HG02938 (cell line): ENCODE data around the gene LRRC40.
"Not testable (repeated sequence)": the region's sequence is repeated elsewhere in the genome, so short reads cannot be mapped to it uniquely, and the experiment has no call there.

Experiments used
- ATAC-seq: cut with Tn5 transposase; IDR thresholded peaks from one replicate; pipeline ENCODE4 v1.9.1; 2021; ENCODE audit warnings: mild to moderate bottlenecking, moderate library complexity; ENCODE audit not compliant: unreplicated experiment

Gene LRRC40

DNA sequence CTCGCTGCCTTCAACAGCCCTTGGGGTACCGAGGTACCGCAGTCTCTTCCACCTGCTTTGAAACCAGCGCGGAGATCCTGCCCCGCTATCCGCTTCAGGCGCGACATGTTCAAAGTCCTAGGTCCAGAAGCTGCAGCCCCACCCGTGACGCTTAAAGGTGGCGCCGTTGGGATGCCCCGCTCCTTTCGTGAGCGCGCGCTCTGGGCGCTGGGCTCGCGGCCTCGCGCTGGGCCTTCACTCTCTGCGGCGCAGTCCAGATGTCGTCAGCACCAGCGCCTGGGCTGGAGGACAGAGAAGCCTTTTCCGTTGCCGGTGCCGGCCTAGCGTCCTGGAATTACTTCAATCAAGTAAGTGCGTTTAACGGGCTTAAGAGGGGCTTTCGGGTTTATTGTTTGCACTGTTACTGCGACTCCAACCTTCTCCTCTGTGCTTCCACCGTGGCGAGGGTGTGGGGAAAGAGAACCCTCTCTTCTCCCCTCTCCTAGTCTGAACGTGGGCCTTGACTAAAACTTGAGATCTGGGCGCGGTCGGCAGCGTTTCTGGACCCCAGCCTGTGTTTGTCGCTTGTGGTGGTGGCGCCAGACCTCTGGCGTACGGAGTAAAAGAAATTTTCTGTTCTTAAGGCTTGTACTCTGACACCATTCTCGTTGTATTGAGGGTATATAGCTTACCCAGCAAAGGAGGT, at the start of gene LRRC40:
TSS of gene LRRC40 (minus strand) at position 146 of the 685 bp plus-strand sequence. CDS start at position 107, 39 bp downstream.
- ATAC-seq: peak; percentile 80

DNA sequence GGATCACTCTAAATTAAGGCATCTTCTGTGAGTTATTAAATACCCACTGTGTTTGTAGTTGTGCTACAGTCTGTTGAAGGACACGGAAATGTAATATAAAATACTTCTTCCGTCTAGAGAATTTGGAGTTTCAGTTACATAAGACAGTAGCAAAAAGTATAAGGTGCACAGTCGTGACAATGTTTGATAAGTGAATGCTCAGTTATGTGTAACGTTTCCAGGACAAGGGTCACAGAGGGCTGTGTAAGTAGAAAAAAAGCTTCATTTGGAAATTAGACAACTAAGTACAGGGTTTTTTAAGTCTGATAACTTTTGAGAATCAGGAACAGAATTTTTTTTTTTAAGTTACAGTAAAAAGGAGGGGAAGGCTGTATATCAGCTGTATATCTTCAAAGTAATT, 43.4 kb upstream of the LRRC40 start:
- ATAC-seq: no peak

DNA sequence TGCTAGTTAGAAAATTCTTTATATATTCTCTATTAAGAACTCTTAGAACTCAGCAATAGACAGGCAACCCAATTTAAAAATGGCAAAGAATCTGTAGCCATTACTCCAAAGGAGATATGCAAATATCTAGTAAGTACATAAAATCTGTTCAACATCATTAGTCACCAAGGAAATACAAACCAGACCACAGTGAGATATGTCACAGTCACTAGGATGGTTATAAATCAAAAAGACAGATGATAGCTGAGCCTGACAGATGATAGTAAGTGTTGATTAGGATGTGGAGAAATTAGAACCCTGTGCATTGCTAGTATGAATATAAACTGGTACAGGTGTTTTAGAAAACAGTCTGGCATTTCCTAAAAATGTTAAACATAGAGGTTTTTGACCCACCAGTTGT, 42.4 kb upstream of the LRRC40 start:
- ATAC-seq: no peak

DNA sequence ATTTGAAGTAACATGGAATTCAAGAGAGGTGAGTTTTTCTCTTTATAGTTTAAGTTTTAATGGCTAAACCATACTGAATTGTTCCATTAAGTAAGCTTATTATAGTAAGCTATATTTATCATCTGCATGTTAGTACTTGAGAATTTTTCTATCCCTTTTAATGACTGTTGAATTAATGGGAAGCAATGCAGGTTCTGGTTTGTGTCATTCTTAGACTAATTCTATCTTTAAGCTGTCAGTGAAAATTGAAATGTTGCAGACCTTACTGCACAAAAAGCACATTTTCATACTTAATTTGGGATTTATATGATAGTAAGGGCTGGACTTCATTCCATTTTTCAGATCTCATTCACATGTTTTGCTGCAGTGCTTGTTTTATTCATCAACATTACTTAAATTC, 41.7 kb upstream of the LRRC40 start:
- ATAC-seq: no peak

DNA sequence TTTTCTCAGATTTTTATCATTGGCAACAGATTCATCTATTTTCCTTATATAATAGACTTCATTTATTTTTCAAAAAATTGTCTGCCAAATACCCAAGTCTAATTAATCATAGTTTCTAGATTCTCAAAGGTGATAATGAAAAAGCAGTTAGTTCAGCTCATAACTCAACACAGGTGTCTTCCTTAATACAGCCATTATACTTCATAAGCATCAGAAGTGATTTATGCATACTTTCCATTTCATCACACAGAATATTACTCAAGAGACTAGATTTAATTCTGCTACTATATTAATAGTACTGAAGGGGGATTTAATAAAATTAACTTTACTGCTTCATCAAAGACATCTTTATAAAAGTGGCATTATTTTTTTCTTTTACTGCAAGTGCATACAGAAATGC, 34.6 kb upstream of the LRRC40 start:
- ATAC-seq: no peak

DNA sequence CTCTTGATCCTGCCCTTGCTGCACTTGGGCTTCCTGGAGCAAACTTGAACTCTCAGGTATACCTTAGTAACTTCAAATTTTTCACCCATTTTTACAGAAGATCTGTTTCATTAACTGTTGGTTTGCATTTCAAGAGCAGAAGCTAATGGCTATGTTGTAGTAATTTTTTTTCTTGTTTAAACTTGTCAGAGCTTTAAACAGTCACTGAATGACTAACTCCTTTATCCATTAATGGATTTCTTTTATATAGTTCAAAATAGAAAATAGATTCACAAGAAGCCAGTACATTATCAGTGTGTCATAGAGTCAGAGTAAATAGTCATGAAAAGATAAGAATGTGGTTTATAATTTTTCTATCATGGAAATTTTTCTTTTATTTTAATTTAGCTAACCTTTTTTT, 29.4 kb upstream of the LRRC40 start:
- no peak for ATAC-seq

DNA sequence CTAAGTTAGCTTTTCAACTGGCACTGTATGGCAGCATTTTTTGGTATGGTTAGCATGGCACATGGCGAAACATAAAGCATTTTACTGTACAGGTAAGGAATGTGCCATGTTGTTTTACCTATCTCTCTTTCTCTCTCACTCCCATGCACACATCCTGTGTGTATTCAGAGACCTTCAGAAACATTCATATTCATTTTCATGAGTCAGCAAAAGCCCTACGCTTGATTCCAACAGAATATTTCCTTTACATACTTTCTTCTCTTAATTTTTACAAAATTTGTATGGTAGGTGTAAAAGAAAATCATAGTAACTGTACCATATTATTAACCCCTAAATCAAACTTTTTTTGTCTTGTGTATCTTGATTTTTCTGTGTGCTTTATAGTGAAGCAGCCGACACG, 26.1 kb upstream of the LRRC40 start:
- no peak for ATAC-seq

DNA sequence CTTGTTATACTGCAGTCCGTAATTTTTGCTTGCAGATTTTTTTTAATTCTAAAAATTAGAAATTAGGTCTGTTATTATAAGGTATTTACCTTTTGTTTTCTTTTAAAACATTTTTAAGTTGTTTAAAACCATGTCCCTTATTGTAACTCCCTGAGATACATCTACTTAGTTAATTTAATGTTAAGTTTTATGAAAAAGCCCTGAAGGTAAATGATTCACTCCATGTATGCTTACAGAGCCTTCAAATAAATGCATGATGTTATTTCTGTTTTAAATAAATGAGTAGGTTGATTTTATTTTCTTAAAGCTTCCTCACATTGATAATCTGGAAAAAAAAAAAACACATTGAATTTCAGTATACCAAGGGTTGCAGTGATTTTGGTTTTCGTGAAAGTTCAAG, 23.3 kb upstream of the LRRC40 start:
- no peak for ATAC-seq

DNA sequence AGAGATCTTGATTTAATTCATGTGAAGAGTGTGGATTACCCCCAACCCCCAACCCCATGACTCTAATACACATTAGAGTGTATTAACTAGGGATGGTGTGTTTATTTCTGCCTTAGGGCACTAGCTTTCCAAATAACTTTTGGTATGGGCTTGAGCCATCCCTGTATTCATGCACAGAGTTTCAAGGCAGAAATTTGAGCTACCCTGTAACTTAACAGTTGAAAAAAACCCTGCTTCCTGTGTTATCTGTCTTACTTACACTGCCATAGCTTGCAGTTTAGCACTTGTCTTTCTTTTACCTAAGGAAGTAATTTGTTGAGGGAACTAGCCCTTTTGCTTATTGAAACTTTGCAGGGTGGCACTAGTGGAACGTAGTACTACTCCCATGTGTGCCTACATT, 22.1 kb upstream of the LRRC40 start:
- ATAC-seq: peak; percentile 53

DNA sequence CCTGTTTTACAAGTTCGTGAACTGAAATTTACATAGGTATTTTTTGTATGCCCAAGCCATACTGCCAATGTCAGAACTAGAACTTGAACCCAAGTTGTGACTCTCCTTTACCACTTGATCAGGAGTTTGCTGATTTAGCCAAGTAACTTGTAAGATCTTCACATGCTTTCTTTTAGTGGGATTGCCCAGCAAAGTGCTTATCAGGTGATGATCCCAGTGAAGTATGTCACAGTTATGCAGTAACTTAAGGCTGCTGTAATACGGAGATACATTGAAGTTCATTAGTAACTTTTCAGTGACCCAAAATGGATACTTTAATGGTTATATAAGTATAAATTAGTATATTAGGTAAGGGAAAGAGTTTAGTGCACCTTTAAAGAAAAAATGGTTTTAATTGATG, 19.6 kb upstream of the LRRC40 start:
- no peak for ATAC-seq

DNA sequence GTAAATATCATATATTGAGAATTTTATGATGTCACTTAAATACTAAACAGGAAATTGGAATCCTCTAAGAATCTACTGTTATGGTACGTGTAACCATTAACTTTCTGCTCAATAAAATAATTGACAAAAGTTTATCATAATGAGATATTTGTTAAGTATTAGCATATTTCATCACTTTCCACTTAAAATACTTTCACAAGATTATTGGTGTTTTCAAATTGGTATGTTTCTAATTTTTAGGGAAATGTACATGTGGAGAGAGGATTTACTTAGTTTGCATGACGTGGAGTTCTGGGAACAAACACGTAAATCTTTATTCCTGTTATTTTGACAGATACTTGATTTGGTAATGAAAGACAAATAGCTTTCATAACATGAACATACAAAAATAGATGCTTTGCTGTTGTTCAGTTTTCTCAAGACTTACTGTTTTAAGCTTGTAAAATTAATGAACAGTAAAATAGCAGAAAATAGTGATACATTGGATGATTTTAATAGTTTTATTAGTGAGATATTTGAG, 17.4 kb upstream of the LRRC40 start:
- no peak for ATAC-seq

DNA sequence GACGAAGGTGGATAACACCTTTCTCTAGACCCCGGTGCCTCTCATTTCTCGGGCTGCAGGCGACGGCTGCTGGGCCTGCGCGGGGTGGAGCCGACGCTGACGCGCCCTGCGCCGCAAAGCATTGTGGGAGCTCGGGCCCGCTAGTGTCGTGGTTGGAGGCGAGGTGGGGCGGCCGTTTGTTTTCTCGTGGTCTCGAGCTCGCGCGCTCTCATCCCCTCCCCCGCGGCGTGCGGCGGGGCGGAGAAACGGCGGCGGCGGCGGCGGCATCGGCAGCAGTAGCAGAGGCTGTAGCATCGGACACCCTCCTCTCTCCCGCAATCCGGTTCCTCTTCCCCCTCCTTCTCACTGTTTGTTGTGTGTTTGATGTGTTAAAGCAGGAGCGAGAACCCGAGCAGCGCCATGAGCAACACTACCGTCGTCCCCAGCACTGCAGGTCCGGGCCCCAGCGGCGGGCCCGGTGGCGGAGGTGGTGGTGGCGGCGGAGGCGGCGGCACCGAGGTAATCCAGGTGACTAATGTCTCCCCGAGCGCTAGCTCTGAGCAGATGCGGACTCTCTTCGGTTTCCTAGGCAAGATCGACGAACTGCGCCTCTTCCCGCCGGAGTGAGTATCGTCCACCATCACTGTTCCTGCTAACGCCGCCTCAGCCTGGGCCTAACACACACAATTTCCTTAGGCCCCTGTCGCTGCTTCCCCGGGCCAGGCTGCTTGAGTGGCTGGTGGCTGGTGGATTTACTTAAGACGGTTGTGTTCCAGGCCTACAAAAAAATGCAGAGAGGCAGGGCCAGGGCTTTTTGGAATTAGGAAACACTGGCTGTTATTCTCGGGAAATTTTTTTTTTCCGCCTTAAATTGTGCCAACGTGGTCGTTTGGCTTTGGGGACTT, 16.1 kb upstream of the LRRC40 start, which contains the start of gene SRSF11:
TSS of gene SRSF11 (plus strand) at position 143 of the 884 bp plus-strand sequence. CDS start at position 400, 257 bp downstream.
- ATAC-seq: peak; percentile 93

DNA sequence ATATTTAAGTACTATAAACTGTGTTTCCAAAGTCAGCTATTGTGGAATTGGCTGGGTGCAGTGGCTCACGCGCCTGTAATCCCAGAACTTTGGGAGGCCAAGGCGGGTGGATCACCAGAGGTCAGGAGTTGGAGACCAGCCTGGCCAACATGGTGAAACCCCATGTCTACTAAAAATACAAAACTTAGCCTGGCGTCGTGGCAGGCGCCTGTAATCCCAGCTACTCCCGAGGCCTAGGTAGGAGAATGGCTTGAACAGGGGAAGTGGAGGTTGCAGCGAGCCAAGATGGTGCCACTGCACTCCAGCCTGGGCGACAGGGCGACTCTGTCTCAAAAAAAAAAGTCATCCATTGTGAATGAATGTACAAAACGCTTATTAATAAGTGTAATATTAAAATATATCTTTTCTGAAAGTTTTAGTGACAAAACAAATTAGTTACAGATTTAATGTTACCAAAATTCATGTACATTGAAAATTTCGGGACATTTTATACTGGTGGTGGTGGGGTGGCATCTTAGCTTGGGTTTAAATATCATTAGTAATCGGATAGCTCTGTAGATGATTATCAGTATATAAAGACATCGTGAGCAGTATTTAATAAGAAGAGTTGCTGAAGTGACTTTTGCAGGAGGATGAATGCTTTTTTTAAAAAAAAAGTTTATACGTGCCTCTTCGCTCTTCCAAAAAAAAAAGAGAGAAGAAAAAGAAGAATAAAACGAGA, 15.3 kb upstream of the LRRC40 start:
- peak; percentile 19 for ATAC-seq

DNA sequence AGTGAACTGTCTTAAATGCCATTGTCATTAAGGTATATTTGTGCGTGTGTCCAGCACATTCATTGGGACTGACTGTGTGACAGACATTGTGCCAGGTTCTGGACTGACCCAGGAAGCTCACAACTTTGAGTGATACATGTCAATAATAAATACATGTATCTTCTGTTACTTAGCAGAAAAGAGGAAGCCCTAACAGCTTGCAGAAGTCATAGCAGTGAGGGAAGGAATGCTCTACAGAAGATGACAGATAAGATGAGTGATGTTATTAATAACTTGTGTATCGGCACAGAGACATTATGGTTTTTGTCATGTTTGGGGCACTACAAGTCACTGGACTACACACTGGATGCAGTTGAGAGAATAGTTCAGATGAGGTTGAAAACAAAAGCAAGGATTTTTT, 14.6 kb upstream of the LRRC40 start:
- no peak for ATAC-seq

DNA sequence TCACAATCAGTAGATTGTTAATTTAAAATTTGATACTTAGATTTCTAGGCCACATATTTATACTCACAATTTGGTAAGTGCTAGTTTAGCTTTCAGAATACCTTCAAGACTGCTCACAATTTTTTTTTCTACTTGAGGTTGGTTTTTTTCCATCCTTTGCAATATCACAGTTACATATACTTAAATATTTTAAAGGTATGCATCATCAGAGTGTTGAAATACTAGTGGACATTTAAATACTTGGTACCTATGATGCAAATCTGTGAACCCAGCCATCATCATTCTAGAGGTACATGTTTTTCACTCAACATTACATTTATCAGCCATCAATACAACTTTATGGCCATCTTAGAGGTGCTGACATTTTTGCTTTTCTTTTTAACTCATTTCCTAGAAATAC, 6.2 kb upstream of the LRRC40 start:
- no peak for ATAC-seq

DNA sequence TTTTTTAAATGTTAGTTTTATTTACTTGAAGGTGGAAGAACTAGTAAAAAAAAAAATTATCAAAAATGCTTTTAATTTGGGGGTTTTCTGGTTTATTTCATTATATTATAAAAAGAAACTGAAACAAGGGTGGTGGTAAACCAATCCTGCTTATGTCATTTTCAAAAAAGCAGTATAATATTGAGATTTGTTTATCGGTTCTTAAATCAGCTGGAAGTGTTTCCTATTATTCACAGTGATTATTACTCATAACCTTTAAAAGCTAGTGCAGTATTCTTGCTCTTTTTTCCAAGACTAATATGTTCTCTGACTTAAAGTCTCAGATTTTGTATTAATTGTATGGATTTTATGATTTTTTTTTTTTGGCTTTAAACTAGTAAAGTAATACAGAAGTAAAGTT, 5.4 kb upstream of the LRRC40 start:
- no peak for ATAC-seq

DNA sequence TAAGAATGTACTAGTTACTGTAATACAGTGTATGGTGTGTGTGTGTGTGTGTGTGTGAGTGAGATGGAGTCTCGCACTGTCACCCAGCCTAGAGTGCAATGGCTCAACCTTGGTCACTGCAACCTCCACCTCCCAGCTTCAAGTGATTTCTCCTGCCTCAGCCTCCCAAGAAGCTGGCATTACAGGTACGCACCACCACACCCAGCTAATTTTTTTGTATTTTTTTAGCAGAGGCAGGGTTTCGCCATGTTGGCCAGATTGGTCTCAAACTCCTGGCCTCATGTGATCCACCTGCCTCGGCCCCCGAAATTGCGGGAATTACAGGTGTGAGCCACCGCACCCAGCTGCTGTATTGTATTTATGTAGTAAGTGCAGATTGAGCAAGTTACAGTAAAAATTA, 2.9 kb upstream of the LRRC40 start:
- no peak for ATAC-seq

DNA sequence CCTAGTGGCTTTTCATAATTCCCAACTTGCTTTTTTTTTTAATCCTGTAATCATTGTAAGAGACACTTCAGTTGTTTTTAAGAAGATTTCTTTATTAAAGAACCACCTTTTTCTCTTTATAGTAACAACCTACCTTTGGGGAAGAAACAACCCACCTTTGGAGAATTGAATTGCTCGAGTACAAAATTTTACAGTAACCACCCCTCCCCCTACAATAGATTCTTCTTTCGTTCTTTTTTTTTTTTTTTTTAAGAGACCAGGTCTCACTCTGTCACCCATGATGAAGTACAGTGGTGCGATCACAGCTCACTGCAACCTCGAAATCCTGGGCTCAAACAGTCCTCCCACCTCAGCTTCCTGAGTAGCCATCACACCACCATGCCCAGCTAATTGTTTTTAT, 2.1 kb upstream of the LRRC40 start:
- no peak for ATAC-seq

DNA sequence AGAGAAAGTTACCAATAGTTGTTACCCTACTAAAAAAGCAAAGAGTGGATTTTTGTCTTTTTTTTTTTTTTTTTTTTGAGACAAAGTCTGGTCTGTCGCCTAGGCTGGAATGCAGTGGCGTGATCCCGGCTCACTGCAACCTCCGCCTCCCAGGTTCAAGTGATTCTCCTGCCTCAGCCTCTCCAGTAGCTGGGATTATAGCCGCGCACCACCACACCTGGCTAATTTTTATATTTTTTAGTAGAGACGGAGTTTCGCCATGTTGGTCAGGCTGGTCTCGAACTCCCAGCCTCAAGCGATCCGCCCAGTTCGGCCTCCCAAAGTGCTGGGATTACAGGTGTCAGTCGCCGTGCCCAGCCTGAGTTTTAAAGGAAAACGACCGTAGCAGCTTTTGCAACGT, 1.5 kb upstream of the LRRC40 start:
- ATAC-seq: not testable (repeated sequence)

DNA sequence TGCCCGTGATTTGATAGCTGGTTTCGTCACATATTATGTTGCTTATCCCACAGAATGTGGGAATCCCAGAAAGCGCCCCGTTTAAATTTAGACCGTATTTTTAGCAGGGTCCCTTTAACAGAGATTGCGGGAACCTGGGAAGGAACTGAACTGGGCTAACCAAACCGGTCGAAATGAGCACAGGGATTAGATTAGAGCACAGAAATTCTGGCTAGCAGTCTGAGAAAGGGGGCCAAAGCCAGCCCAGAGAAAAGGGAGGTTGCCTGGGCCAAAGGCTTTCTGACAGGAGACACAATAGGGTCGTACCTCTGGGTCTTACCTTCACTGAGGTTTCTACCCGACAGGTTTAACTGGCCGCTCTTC, 327 bp downstream of the LRRC40 start:
- peak; percentile 32 for ATAC-seq

DNA sequence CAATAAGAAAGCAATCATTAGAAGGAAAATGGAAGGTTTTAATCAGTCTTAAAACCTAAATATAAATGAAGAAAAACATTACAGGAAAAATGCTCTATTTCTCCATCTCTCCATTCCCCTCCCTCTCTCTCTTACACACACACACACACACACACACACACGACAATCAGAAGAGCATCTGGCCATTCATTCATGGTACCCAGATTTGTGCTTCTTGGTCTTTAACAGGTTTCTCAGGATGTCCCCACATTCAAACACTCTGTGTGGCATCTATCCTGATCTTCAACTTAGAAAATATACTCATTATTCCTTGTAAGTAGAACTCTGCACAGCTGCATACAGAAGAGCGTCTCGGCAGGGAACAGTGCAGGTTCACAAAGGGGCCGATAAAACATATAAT, 779 bp downstream of the LRRC40 start:
- ATAC-seq: no peak
